K562 (cell line): ENCODE measurements around the gene SLC37A4. TPM values are rescaled to one million over a fixed set of nuclear protein-coding genes. Genes with fewer than 3 reads are reported as not detected.

Experiments
- ATAC-seq: fragments of 200-7000 bp; cut with Tn5 transposase; 3 replicates; pipeline ENCODE4 v1.9.1; 2020; ENCODE audit warnings: moderate library complexity
- BruUV-seq: library from RNA; stranded (reverse); fragments of 400-500 nt; replicated peaks from 2 replicates; lab custom pipeline; 2021; lab: Mats Ljungman, UMichigan
- CTCF ChIA-PET: fragments of 300-600 bp; formaldehyde crosslinking; extraction: SDS; loops from one replicate; lab custom pipeline; 2021; ENCODE audit warnings: low intra/inter-chr PET ratio; lab: Yijun Ruan, JAX
- POLR2A ChIA-PET: fragments of 300-600, 350-650 bp; sonication (Branson Sonifier 250); formaldehyde crosslinking; extraction: SDS; loops from one replicate; lab custom pipeline; 2021; ENCODE audit warnings: antibody characterized with exemption, inconsistent platforms; lab: Yijun Ruan, JAX
- DNase-seq, 4 experiments: peaks; one replicate each; pipeline versions ENCODE4 v3.0.0 to v3.0.0-alpha.2; 2011 to 2018; ENCODE audit warnings: low spot score in 3 of 4, mixed read lengths in 3 of 4; ENCODE audit errors: extremely low read depth in 1 of 4
- FAIRE-seq: peaks from 2 replicates; lab custom pipeline; 2011; peaks lifted over from hg19 to GRCh38; lab: Jason Lieb, UNC
- H2AFZ ChIP-seq: 2 replicates; pipeline ENCODE4 v1.6.0; 2011; ENCODE audit warnings: low read depth, low read length, control low read depth, inconsistent platforms
- H3K27ac ChIP-seq: fragments of 200-600 bp; 3 replicates; pipeline ENCODE4 v1.8.0; 2011; ENCODE audit warnings: low read depth, mild to moderate bottlenecking, control low read depth, inconsistent platforms, low read length, moderate library complexity, mixed read lengths; ENCODE audit errors: extremely low read depth
- H3K27me3 ChIP-seq, 2 experiments: fragments of 300-600 bp in 1 of 2; 2 replicates in 1 of 2; 3 replicates in 1 of 2; pipeline versions ENCODE4 v1.6.0 to v1.8.0; 2011; ENCODE audit warnings: inconsistent platforms in 2 of 2, low read length in 2 of 2, mild to moderate bottlenecking in 1 of 2, mixed read lengths in 1 of 2, moderate library complexity in 1 of 2; ENCODE audit not compliant: control insufficient read depth in 2 of 2, insufficient read depth in 2 of 2
- H3K36me3 ChIP-seq: fragments of 300-600 bp; 3 replicates; pipeline ENCODE4 v1.8.0; 2011; ENCODE audit warnings: mild to moderate bottlenecking, low read length, inconsistent platforms; ENCODE audit not compliant: control insufficient read depth, insufficient read depth
- H3K4me1 ChIP-seq, 2 experiments: fragments of 200-600 bp in 1 of 2; replicated peaks in 1 of 2; 2 replicates in 1 of 2; 3 replicates in 1 of 2; pipeline versions ENCODE4 v1.5.1 to v1.8.0; 2011; ENCODE audit warnings: inconsistent platforms in 2 of 2, low read length in 2 of 2, mild to moderate bottlenecking in 1 of 2, mixed read lengths in 1 of 2, moderate library complexity in 1 of 2; ENCODE audit not compliant: control insufficient read depth in 2 of 2, insufficient read depth in 2 of 2
- H3K4me2 ChIP-seq: 2 replicates; pipeline ENCODE4 v1.6.1; 2011; ENCODE audit warnings: low read length, control low read depth, inconsistent platforms, mixed read lengths; ENCODE audit not compliant: insufficient read depth
- H3K4me3 ChIP-seq: fragments of 200-600 bp; sonication (generic), shearing (Covaris generic); 2 replicates; pipeline ENCODE4 v1.5.1; 2016; ENCODE audit warnings: control low read depth, inconsistent platforms
- H3K79me2 ChIP-seq: fragments of 200-600 bp; 3 replicates; pipeline ENCODE4 v1.8.0; 2011; ENCODE audit warnings: low read length, inconsistent platforms; ENCODE audit not compliant: control insufficient read depth, insufficient read depth
- H3K9ac ChIP-seq, 2 experiments: 2 replicates each; pipeline versions ENCODE4 v1.6.0 to v1.6.1; 2011; ENCODE audit warnings: low read depth in 2 of 2, low read length in 2 of 2, control low read depth in 1 of 2, inconsistent platforms in 1 of 2, mild to moderate bottlenecking in 1 of 2, mixed read lengths in 1 of 2; ENCODE audit not compliant: insufficient read depth in 1 of 2
- H3K9me1 ChIP-seq: one replicate; pipeline ENCODE4 v1.6.0; 2011; ENCODE audit warnings: inconsistent platforms, mild to moderate bottlenecking, low read length, moderate library complexity; ENCODE audit not compliant: control insufficient read depth, insufficient read depth
- H3K9me3 ChIP-seq: replicated peaks from 2 replicates; pipeline ENCODE4 v1.5.1; 2011; ENCODE audit warnings: low read depth, low read length, inconsistent platforms; ENCODE audit not compliant: control insufficient read depth, insufficient read depth
- H4K20me1 ChIP-seq: replicated peaks from 2 replicates; pipeline ENCODE4 v1.6.1; 2011; ENCODE audit warnings: low read length, inconsistent platforms, mixed read lengths; ENCODE audit not compliant: control insufficient read depth, insufficient read depth
- GTF2B ChIP-seq: IDR thresholded peaks from 2 replicates; pipeline ENCODE4 v1.6.1; 2011; ENCODE audit not compliant: insufficient read length; ENCODE audit errors: extremely low read depth
- NR0B1 ChIP-seq: fragments of 450-650 bp; IDR thresholded peaks from one replicate; pipeline ENCODE4 v1.6.1; 2018; ENCODE audit warnings: mild to moderate bottlenecking, moderate library complexity; ENCODE audit not compliant: partially characterized antibody
- PML ChIP-seq: IDR thresholded peaks from 2 replicates; pipeline ENCODE4 v1.6.1; 2012; ENCODE audit warnings: low read length, inconsistent platforms
- RBFOX2 ChIP-seq: fragments of 200-400 bp; formaldehyde crosslinking; IDR thresholded peaks from 2 replicates; pipeline ENCODE4 v1.6.1; 2017; ENCODE audit warnings: low read depth, mild to moderate bottlenecking, low read length, moderate library complexity
- TOE1 ChIP-seq, 2 experiments: fragments of 450-650 bp in 1 of 2; sonication (generic) in 1 of 2; formaldehyde crosslinking in 1 of 2; IDR thresholded peaks; 2 replicates each; pipeline versions ENCODE4 v1.7.1 to v1.8.0; 2016 to 2022; ENCODE audit warnings: borderline replicate concordance in 2 of 2, mild to moderate bottlenecking in 2 of 2, antibody characterized with exemption in 1 of 2, inconsistent platforms in 1 of 2, low read depth in 1 of 2, missing genetic modification reagents in 1 of 2, moderate library complexity in 1 of 2
- ZNF140 ChIP-seq: fragments of 250-450 bp; sonication (Bioruptor Pico); IDR thresholded peaks from 2 replicates; pipeline ENCODE4 v1.8.0; 2021; ENCODE audit warnings: moderate library complexity, mild to moderate bottlenecking, inconsistent platforms
- WGBS: fragments of 100-300 bp; shearing (Covaris generic); methylation state at CpG from one replicate; pipeline ENCODE4 v1.1.6; 2016; ENCODE audit warnings: low coverage, mixed read lengths; ENCODE audit not compliant: insufficient coverage; ENCODE audit errors: missing lambda C conversion rate; 5-methylcytosine and 5-hydroxymethylcytosine counted together
- in situ Hi-C: fragments of 300-500 bp; cut with MboI; formaldehyde crosslinking; loops from 4 replicates; pipeline ENCODE4 v1.15.0; 2018; ENCODE audit warnings: inconsistent platforms, mixed read lengths
- intact Hi-C: fragments of 100-400 bp; cut with micrococcal nuclease; formaldehyde crosslinking; loops from 2 replicates; pipeline ENCODE4 v1.14.2; 2022
- polyA plus RNA-seq, 8 experiments: library from polyadenylated mRNA; depleted of rRNA in 4 of 8; stranded (reverse) in 5 of 8; unstranded in 3 of 8; fragments of >200 nt; fragmentation: Nextera tagmentation in 2 of 8; fragmentation: Illumina TruSeq in 1 of 8; extraction: Ambion mirVana in 2 of 8; extraction: Trizol in 1 of 8; gene quantifications; 2 replicates each; pipeline versions ENCODE4 v1.2.1 to v1.2.3, GENCODE V29; 2011 to 2014; ENCODE audit warnings: inconsistent platforms in 1 of 8, missing spikeins in 1 of 8
- total RNA-seq, 7 experiments: library from RNA; depleted of rRNA in 6 of 7; stranded (reverse); fragments of >200 nt in 6 of 7; fragmentation: Illumina TruSeq in 2 of 7; extraction: Trizol in 2 of 7; gene quantifications; 2 replicates each; pipeline versions ENCODE4 v1.2.1 to v1.2.3, GENCODE V29; 2011 to 2021; ENCODE audit warnings: low replicate concordance in 1 of 7

The SLC37A4 gene
- total and polyA plus RNA-seq, 9 of the 15 experiments (the other 6 are each of a cell fraction or from before 2014, with no cell fraction given): 24.7 to 73.9 (median 40.7) TPM

DNA sequence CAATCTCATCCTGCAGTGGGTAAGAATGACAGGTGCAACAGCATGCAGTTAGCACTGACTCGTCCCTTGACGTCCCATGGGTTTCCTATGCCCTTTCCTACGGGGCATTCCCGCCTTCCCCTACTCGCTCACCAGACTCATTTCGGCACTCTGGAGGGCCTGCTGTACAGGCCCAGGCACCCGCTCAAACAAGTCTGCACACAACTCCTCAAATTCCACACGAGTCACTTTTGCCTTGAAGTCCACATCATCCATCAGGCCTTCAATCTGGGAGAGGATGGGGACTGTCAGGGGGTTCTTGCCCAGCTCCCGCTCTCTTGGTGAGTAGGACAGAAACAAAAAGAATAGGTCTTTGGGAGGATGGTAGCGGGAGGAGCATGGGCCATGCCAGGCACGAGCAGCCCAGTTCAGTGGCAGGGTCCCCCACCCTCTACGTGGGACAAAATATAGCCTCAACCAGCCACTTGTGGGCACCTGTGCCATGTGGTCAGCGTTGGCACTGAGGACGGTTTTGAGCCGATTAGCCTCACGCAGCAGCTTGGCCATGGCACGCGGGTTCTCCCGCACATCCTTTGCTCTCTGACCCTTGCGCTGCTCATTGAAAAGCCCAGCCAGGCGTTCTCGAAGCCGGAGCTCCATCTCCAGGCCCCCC, 21.6 kb upstream of the SLC37A4 start:
- no peak overlapping the region for H3K27ac ChIP-seq
- BruUV-seq: no TSS peak
- peaks cover 85% of the 10 kb centered on the region for H3K36me3 ChIP-seq
- no peak for ATAC-seq
- no peak overlapping the region for H2AFZ ChIP-seq
- no peak for DNase-seq
- peaks cover 3% of the 10 kb centered on the region for H3K9me1 ChIP-seq
- H3K9ac ChIP-seq: peak overlapping the region in 1 of 2 experiments; percentile 41; a peak in 1 of 4 replicates
- WGBS: 96% methylated on average over 22 of the region's 23 CpGs
- intact Hi-C loops (no loop called here), in situ Hi-C loops (no loop called here)
- peaks cover 13 to 15% of the 10 kb centered on the region in 2 experiments; a peak in 3 of 5 replicates for H3K4me1 ChIP-seq
- FAIRE-seq: no peak
- POLR2A ChIA-PET: interaction anchor here (0.6 to 8.8 kb wide), 2 partner anchors 8 to 57 kb away, joined by 3 to 132 read pairs; no protein-coding TSS in a partner anchor
- CTCF ChIA-PET: no interaction called here
- H3K4me3 ChIP-seq: no peak overlapping the region
- H4K20me1 ChIP-seq: no peaks in the 10 kb centered on the region
- H3K27me3 ChIP-seq: no peaks in the 10 kb centered on the region
- H3K9me3 ChIP-seq: no peaks in the 10 kb centered on the region
- H3K79me2 ChIP-seq: peaks cover 30% of the 10 kb centered on the region
- no peak overlapping the region for H3K4me2 ChIP-seq
- peak; percentile 62 for TF ChIP-seq RBFOX2
- no peak for TF ChIP-seq TOE1 (IDR thresholded peaks at IDR 0.05; ENCODE audit: borderline replicate concordance)
- TF ChIP-seq TOE1 (CRISPR knock-in tag; IDR thresholded peaks at IDR 0.05; ENCODE audit: borderline replicate concordance, low read depth): no peak
- no peak for TF ChIP-seq ZNF140 (CRISPR knock-in tag)
- TF ChIP-seq GTF2B: no peak
- no peak for TF ChIP-seq NR0B1
- TF ChIP-seq PML: 0 out of 2 replicates have a peak, but pooled peaks have one; percentile 12
